CD4-positive, alpha-beta memory T cell (primary cell): ENCODE measurements around the gene GLT1D1. TPM values are rescaled to one million over a fixed set of nuclear protein-coding genes. Genes with fewer than 3 reads are reported as not detected.
A peak's percentile ranks its signal among the peaks of the same experiment; 100 is the strongest.

Experiments
- CTCF ChIA-PET: fragments of 350-600 bp; sonication (Branson Sonifier 250); formaldehyde crosslinking; loops from one replicate; lab custom pipeline; 2021; ENCODE audit warnings: inconsistent platforms; ENCODE audit not compliant: partially characterized antibody; lab: Charles Lee
- POLR2A ChIA-PET: fragments of 350-600 bp; sonication (Branson Sonifier 250); formaldehyde crosslinking; loops from one replicate; lab custom pipeline; 2021; ENCODE audit not compliant: partially characterized antibody; lab: Charles Lee
- DNase-seq, 5 donors: peaks; one replicate each; pipeline versions ENCODE4 v3.0.0 to v3.0.0-alpha.2; 2020 to 2022; ENCODE audit warnings: mixed read lengths in 1 of 5
- H3K27ac ChIP-seq: one replicate; pipeline ENCODE4 v1.7.0; 2013; ENCODE audit warnings: low read depth, low read length
- H3K27me3 ChIP-seq: 2 replicates; pipeline ENCODE4 v1.7.0; 2013; ENCODE audit warnings: mild to moderate bottlenecking, low read length, moderate library complexity; ENCODE audit not compliant: insufficient read depth
- H3K36me3 ChIP-seq: 2 replicates; pipeline ENCODE4 v1.7.0; 2013; ENCODE audit warnings: mild to moderate bottlenecking, low read length, moderate library complexity; ENCODE audit not compliant: insufficient read depth
- H3K4me1 ChIP-seq: 2 replicates; pipeline ENCODE4 v1.7.0; 2013; ENCODE audit warnings: mild to moderate bottlenecking, low read length, moderate library complexity; ENCODE audit not compliant: insufficient read depth
- H3K4me3 ChIP-seq, 2 donors: one replicate each; pipeline ENCODE4 v1.7.0; 2013; ENCODE audit warnings: low read length in 2 of 2, mild to moderate bottlenecking in 1 of 2
- H3K9me3 ChIP-seq, 2 donors: one replicate each; pipeline ENCODE4 v1.7.0; 2013; ENCODE audit warnings: low read length in 2 of 2, control low read depth in 1 of 2; ENCODE audit not compliant: control insufficient read depth in 1 of 2
- H3K27ac Mint-ChIP-seq, 7 donors: one replicate each; pipeline ENCODE4 v1.8.0; 2020 to 2021; ENCODE audit warnings: mixed read lengths in 7 of 7, mild to moderate bottlenecking in 6 of 7, inconsistent platforms in 3 of 7, moderate library complexity in 3 of 7
- H3K27me3 Mint-ChIP-seq, 2 donors: one replicate each; pipeline ENCODE4 v1.8.0; 2020 to 2021; ENCODE audit warnings: mixed read lengths in 2 of 2
- H3K36me3 Mint-ChIP-seq, 2 donors: one replicate each; pipeline ENCODE4 v1.8.0; 2020 to 2021; ENCODE audit warnings: mixed read lengths in 2 of 2, inconsistent platforms in 1 of 2, mild to moderate bottlenecking in 1 of 2
- H3K4me1 Mint-ChIP-seq, 4 donors: one replicate each; pipeline ENCODE4 v1.8.0; 2020 to 2021; ENCODE audit warnings: mixed read lengths in 4 of 4, mild to moderate bottlenecking in 1 of 4
- H3K4me3 Mint-ChIP-seq, 8 donors: one replicate each; pipeline ENCODE4 v1.8.0; 2020 to 2021; ENCODE audit warnings: mixed read lengths in 8 of 8, mild to moderate bottlenecking in 7 of 8, moderate library complexity in 6 of 8, inconsistent platforms in 3 of 8
- H3K9me3 Mint-ChIP-seq, 8 donors: one replicate each; pipeline ENCODE4 v1.8.0; 2020 to 2021; ENCODE audit warnings: mixed read lengths in 8 of 8, mild to moderate bottlenecking in 5 of 8, inconsistent platforms in 3 of 8, moderate library complexity in 1 of 8
- intact Hi-C: fragments of 100-400 bp; cut with micrococcal nuclease; formaldehyde crosslinking; loops from one replicate; pipeline ENCODE4 v1.15.1; 2023
- polyA plus RNA-seq, 2 donors: library from polyadenylated mRNA; unstranded; fragments of 300-500 nt; fragmentation: Illumina TruSeq; gene quantifications; one replicate each; pipeline ENCODE4 v1.2.3, GENCODE V29; 2021
- total RNA-seq, 2 experiments: library from RNA; stranded (reverse); gene quantifications; one replicate each; pipeline ENCODE4 v1.2.3, GENCODE V29; 2021

GLT1D1 gene
- total and polyA plus RNA-seq, 4 experiments from 2014 or later, result not detected

DNA sequence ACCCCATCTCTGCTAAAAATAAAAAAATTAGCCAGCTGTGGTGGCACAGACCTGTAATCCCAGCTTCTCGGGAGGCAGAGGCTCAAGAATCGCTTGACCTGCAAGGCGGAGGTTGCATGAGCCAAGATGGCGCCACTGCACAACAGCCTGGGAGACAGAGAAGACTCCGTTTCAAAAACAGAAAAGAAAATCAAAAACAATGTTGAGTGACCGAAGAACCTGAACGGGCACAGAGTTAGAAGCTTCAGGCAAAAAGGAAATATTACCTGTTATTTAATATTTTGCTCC, 3.5 kb downstream of the GLT1D1 start:
- ChIA-PET POLR2A (no interaction called here), CTCF (no interaction called here)
- no peaks in the 10 kb centered on the region for H3K4me1 ChIP-seq
- Mint-ChIP-seq H3K27ac (no peak overlapping the region), H3K27me3 (peaks cover 15 to 19% of the 10 kb centered on the region in 2 donors), H3K36me3 (no peaks in the 10 kb centered on the region), H3K9me3 (peaks cover 0 to 7% (median 0%) of the 10 kb centered on the region in 8 donors), H3K4me3 (no peak overlapping the region), H3K4me1 (peaks cover 0 to 3% (median 0%) of the 10 kb centered on the region in 4 donors)
- H3K36me3 ChIP-seq, result no peaks in the 10 kb centered on the region
- intact Hi-C loops, result no loop called here
- H3K27me3 ChIP-seq, result no peaks in the 10 kb centered on the region
- H3K9me3 ChIP-seq, result no peaks in the 10 kb centered on the region
- no peak for DNase-seq
- H3K27ac ChIP-seq, result no peak overlapping the region
- no peak overlapping the region for H3K4me3 ChIP-seq

DNA sequence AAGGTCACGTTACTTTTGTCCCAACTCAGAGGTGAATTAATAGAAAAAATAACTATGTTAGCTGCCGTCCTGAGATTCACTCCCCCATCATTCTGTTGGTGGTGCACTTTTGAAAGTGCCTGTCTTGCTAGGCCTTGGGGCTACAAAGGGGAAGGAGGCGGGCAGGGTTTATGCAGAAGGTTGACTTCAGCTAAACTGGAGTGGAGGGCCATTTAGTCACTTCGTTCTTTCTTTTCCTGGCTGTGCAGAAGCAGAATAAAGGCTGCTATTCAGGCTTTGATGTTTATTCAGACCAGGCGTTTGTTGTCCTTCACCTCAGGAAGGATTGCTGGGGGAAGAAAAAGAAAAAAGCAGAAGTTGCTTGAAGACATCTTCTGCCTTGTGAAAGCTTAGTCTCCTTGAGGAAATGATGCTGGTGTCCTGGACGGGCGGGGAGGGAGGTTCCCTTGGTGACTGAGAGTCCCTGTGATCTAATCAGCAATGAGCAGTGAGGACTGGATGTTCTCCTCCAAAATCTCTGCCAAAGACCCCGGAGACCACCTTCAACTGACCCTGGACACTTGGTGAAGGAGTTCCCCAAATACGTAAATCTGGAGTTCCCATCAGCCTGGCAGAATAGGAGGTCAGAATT, 4.0 kb downstream of the GLT1D1 start:
- Mint-ChIP-seq H3K27me3 (peaks cover 12 to 16% of the 10 kb centered on the region in 2 donors), H3K36me3 (no peaks in the 10 kb centered on the region), H3K4me3 (no peak overlapping the region), H3K4me1 (peaks cover 0 to 3% (median 0%) of the 10 kb centered on the region in 4 donors), H3K9me3 (peaks cover 0 to 7% (median 0%) of the 10 kb centered on the region in 8 donors), H3K27ac (no peak overlapping the region)
- Histone ChIP-seq H3K4me3 (no peak overlapping the region), H3K4me1 (no peaks in the 10 kb centered on the region), H3K9me3 (no peaks in the 10 kb centered on the region), H3K27me3 (no peaks in the 10 kb centered on the region), H3K36me3 (no peaks in the 10 kb centered on the region), H3K27ac (no peak overlapping the region)
- POLR2A ChIA-PET, result no interaction called here
- no peak for DNase-seq
- intact Hi-C loops, result no loop called here
- CTCF ChIA-PET, result no interaction called here

DNA sequence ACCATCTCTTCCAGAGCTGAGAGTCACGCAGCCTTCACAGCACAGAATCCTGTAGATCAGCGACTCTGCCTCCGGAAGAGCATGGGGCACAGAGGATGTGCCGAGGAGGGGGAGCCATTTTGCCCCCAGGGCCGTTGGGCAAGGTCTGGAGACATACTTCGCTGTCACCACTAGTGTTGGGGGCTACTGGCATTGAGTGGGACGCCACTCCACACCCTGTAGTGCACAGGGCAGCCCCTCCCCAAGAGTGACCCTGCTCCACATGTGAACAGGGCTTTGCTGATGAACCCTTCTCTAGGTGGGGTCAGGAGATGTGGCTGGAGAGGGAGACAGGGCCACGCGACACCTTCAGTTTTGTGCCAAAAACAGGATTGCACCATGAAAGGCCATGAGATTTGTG, 6.0 kb downstream of the GLT1D1 start:
- ChIA-PET POLR2A (no interaction called here), CTCF (no interaction called here)
- H3K27me3 ChIP-seq, result no peaks in the 10 kb centered on the region
- no peak for DNase-seq
- no peaks in the 10 kb centered on the region for H3K36me3 ChIP-seq
- H3K4me1 Mint-ChIP-seq, result peaks cover 0 to 1% (median 0%) of the 10 kb centered on the region in 4 donors
- H3K9me3 Mint-ChIP-seq, result peaks cover 0 to 7% (median 0%) of the 10 kb centered on the region in 8 donors
- H3K27me3 Mint-ChIP-seq, result peaks cover 10 to 16% of the 10 kb centered on the region in 2 donors
- intact Hi-C loops, result no loop called here
- no peak overlapping the region for H3K27ac ChIP-seq
- no peaks in the 10 kb centered on the region for H3K4me1 ChIP-seq
- H3K36me3 Mint-ChIP-seq, result no peaks in the 10 kb centered on the region
- no peaks in the 10 kb centered on the region for H3K9me3 ChIP-seq
- no peak overlapping the region for H3K4me3 Mint-ChIP-seq
- H3K27ac Mint-ChIP-seq, result no peak overlapping the region
- no peak overlapping the region for H3K4me3 ChIP-seq

DNA sequence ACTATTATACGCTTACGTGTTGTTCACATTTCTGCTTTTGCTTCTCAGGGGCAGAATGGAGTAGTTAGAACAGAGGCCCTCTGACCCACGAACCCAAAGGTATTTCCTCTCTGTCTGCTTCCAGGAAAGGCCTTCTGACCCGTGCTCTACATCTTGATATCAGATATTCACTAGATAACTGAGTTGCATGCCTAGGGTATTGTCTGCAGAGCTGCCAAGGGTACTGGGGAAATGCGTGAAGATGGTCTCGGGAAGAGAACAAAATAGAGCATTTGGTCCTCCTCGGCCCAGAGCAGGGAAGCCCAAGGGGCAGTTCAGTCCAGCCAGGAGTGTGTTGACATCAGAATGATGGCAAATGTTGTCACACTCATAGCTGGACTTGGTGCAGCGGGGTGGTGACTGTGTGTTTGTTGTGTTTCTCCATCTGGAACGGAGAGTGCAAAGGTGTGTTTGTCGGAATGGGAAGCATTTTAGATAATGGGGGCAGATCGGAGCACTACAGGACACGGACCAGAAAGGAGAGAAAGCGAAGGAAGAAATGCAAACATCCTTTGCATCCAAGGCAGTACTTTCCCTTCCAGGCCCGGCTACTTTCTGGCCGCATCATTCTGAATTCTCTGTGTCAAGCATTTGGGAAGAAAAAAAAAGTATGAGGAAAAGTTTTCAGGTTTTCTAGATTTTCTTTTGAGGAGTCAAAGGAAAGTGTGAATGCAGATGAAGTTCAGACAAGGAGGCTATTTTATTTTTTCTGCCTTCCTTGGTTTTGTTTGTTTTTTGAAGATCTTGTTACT, 8.1 kb downstream of the GLT1D1 start:
- no peak overlapping the region for H3K27ac Mint-ChIP-seq
- H3K27me3 ChIP-seq, result no peaks in the 10 kb centered on the region

DNA sequence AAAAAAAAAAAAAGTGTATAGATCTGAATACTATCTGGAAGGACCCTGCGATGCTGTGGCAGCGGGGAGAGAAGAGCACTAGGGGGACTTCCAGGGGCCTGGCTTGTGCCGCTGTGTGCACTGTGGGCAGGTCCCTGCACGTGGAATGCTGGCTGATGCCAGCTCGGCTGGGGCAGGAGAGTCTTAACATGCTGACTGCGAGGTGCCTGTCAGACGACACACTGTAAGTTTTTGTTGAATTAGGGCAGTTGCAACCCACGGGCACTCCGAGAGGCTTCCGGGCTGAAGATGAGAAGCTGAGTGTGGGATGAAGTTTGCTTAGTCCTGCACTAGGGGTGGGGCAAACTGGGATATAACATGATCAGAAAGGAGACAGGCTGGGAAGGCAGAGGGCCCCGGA, 10.7 kb downstream of the GLT1D1 start:
- POLR2A ChIA-PET, result no interaction called here
- Histone ChIP-seq H3K9me3 (no peaks in the 10 kb centered on the region), H3K27me3 (no peaks in the 10 kb centered on the region), H3K36me3 (no peaks in the 10 kb centered on the region), H3K4me3 (no peak overlapping the region), H3K4me1 (no peaks in the 10 kb centered on the region), H3K27ac (no peak overlapping the region)
- Mint-ChIP-seq H3K27me3 (peaks cover 2 to 4% of the 10 kb centered on the region in 2 donors), H3K27ac (no peak overlapping the region), H3K36me3 (no peaks in the 10 kb centered on the region), H3K4me1 (no peaks in the 10 kb centered on the region), H3K4me3 (no peak overlapping the region), H3K9me3 (peaks cover 0 to 3% (median 0%) of the 10 kb centered on the region in 8 donors)
- no peak for DNase-seq
- CTCF ChIA-PET, result no interaction called here
- intact Hi-C loops, result no loop called here

More for the DNA sequence above, 8.1 kb downstream of the GLT1D1 start:
- no peak overlapping the region for H3K27ac ChIP-seq
- H3K9me3 Mint-ChIP-seq, result peaks cover 0 to 6% (median 0%) of the 10 kb centered on the region in 8 donors
- H3K4me3 Mint-ChIP-seq, result no peak overlapping the region
- peaks cover 2 to 11% of the 10 kb centered on the region in 2 donors for H3K27me3 Mint-ChIP-seq
- ChIA-PET CTCF (no interaction called here), POLR2A (no interaction called here)
- DNase-seq, result no peak
- no peaks in the 10 kb centered on the region for H3K4me1 Mint-ChIP-seq
- intact Hi-C loops, result no loop called here
- no peaks in the 10 kb centered on the region for H3K36me3 Mint-ChIP-seq
- no peaks in the 10 kb centered on the region for H3K9me3 ChIP-seq
- no peak overlapping the region for H3K4me3 ChIP-seq
- H3K36me3 ChIP-seq, result no peaks in the 10 kb centered on the region
- H3K4me1 ChIP-seq, result no peaks in the 10 kb centered on the region

DNA sequence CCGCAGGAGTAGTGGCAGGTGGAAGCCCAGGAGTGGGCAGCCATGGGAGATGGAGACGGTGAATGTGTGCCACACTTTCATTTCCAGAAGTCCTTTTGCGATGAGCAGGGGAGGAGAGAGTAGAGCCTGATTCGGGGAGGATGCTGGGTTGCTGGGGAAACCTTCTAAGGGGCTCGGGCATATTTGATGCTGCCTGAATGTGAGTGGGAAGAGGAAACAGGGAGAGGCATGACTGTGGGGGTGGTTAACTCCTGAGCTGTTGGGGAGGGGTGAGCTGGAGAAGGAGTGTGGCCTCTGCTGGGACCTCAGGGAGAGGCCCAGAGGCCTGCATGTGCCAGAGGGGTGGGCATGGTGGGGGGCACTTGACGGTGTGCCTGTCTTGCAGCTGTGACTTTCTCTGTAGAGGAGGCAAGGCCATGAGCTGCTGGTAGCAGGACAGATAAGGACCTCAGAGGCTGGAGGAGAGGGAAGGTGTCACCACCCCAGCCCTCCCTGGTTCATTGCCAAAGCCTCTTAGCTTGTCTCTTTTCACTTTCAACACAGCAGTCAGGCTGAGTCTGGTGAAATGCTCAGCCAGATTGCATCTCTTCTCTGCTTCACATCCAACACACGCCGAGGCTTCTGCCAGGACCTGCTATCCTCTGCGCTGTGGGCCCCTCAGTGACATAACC, 11.4 kb downstream of the GLT1D1 start:
- H3K27me3 ChIP-seq, result no peaks in the 10 kb centered on the region

DNA sequence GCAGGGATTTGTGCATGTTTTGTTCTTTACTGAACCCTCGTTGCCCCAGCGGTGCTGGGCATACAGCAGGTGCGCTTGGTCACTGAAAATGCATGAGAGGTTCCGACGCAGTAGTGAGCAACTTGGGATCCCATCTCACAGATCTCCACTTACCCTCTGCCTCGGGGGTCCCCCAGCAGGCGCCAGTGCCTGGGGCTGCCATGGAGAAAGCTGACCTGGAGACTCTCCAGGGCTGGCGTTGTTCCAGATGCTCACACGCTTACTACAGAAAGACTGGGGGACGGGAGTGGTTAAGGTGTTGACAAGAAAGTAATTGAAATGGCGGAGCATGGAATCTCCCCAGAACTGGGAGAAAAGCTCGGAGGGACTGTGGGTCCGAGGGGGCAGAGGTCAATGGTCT, 14.2 kb downstream of the GLT1D1 start:
- no peak for DNase-seq
- Mint-ChIP-seq H3K36me3 (no peaks in the 10 kb centered on the region), H3K27me3 (peaks cover 0 to 1% of the 10 kb centered on the region in 2 donors), H3K27ac (no peak overlapping the region), H3K9me3 (peaks cover 0 to 5% (median 0%) of the 10 kb centered on the region in 8 donors), H3K4me3 (no peak overlapping the region), H3K4me1 (no peaks in the 10 kb centered on the region)
- Histone ChIP-seq H3K4me3 (no peak overlapping the region), H3K27ac (no peak overlapping the region), H3K36me3 (no peaks in the 10 kb centered on the region), H3K4me1 (no peaks in the 10 kb centered on the region), H3K9me3 (no peaks in the 10 kb centered on the region), H3K27me3 (no peaks in the 10 kb centered on the region)
- CTCF ChIA-PET, result no interaction called here
- intact Hi-C loops, result no loop called here
- POLR2A ChIA-PET, result no interaction called here

More for the DNA sequence above, 11.4 kb downstream of the GLT1D1 start:
- Mint-ChIP-seq H3K36me3 (no peaks in the 10 kb centered on the region), H3K27ac (peak overlapping the region in 1 of 7 donors; percentile 47), H3K27me3 (peaks cover 2 to 4% of the 10 kb centered on the region in 2 donors), H3K4me1 (no peaks in the 10 kb centered on the region), H3K4me3 (no peak overlapping the region), H3K9me3 (peaks cover 0 to 3% (median 0%) of the 10 kb centered on the region in 8 donors)
- Histone ChIP-seq H3K27ac (no peak overlapping the region), H3K9me3 (no peaks in the 10 kb centered on the region), H3K4me3 (no peak overlapping the region), H3K36me3 (no peaks in the 10 kb centered on the region), H3K4me1 (no peaks in the 10 kb centered on the region)
- DNase-seq, result no peak
- CTCF ChIA-PET, result no interaction called here
- POLR2A ChIA-PET, result no interaction called here
- intact Hi-C loops, result no loop called here
